GM18508 (cell line): ENCODE data around the gene ZFY.
"Not testable (repeated sequence)": the region's sequence is repeated elsewhere in the genome, so short reads cannot be mapped to it uniquely, and the experiment has no call there.

ENCODE experiments used
- ATAC-seq: cut with Tn5 transposase; IDR thresholded peaks from one replicate; pipeline ENCODE4 v1.9.1; 2021; ENCODE audit warnings: moderate number of reproducible peaks; ENCODE audit not compliant: insufficient read depth, unreplicated experiment

ZFY gene

GRCh38 chrY:2972708-2973107 is 37.5 kb downstream of the ZFY start:
- no peak for ATAC-seq

- ATAC-seq = no peak
Observed at GRCh38 chrY:2973110-2973751, 38.0 kb downstream of the ZFY start.

DNA sequence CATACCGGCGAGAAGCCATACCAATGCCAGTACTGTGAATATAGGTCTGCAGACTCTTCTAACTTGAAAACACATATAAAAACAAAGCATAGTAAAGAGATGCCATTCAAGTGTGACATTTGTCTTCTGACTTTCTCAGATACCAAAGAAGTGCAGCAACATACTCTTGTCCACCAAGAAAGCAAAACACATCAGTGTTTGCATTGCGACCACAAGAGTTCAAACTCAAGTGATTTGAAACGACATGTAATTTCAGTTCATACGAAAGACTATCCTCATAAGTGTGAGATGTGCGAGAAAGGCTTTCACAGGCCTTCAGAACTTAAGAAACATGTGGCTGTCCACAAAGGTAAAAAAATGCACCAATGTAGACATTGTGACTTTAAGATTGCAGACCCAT is 44.1 kb downstream of the ZFY start:
- ATAC-seq = no peak

DNA sequence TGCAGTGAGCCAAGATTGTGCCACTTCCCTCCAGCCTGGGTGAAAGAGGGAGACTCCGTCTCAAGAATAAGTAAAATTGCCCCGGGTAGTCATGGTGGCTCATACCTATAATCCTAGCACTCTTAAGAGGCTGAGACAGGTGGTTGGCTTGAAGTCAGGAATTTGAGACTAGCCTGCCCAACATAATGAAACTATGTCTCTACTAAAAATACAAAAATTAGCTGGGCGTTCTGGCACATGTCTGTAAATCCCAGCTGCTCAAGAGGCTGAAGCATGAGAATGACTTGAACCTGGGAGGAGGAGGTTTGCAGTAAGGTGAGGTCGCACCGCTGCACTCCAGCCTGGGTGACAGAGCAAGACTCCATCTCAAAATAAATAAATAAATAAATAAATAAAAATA is 49.3 kb downstream of the ZFY start:
- ATAC-seq = no peak

GRCh38 chrY:2987178-2987577 is 52.0 kb downstream of the ZFY start:
- ATAC-seq = not testable (repeated sequence)

- not testable (repeated sequence) for ATAC-seq
Observed at GRCh38 chrY:2997369-2997768, 62.2 kb downstream of the ZFY start.

DNA sequence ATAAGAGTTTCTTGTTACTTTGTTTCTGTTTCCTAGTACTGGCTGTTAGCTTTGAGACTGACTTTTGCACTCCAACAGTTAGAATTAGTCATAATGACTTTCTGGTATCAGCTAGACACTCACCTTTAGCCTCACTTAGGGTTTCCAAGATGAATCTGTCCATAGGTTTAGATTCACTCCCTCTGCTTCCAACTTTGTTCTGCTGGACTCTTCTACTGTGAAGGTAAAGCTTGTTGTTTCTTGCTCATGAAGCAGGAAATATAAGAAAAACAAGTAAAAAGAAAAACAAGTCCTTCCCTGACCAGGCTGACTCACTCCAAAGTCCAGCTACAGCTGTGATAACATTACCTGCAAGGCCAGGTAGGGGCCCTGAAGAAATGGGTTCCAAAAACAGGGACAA is 67.0 kb downstream of the ZFY start:
- ATAC-seq = no peak

DNA sequence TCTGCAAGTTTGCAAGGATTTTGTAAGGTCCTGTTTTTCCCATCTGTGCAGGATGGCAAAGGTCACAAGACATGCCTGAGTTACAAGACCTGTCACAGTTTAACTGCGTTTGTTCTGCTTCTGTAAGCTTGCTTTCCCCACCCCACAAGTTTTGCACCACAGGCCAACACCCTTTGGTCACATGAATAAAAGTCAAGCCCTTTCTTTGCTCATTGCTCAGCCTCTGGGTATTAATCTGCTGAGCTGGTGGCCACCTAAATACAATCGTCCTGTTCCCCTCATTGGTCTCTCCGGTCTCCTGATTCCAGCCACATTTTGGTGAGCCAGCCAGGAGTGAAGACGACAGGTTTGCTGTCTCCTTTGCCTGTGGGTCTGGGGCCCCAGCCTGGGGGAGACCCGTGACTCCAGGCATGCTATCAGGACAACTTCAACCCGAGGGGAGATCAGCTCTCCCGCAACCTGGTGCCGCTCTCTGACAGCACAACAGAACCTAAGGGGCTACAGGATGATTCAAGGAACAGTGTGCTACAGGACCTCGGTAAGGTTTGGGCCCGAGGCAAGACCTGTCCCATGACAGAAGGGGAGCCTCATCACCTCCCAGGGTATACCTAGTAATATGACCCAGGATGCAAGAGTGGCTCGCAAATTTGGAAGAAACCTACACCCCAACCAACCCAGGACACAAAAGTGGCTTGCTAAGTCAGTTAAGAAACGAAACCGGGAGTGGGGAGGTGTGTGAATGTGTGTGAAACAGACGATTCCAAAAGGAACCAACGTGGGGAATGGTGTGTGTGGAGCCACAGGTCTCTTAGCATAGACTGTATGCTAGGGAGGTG is 67.7 kb downstream of the ZFY start:
- ATAC-seq = no peak

DNA sequence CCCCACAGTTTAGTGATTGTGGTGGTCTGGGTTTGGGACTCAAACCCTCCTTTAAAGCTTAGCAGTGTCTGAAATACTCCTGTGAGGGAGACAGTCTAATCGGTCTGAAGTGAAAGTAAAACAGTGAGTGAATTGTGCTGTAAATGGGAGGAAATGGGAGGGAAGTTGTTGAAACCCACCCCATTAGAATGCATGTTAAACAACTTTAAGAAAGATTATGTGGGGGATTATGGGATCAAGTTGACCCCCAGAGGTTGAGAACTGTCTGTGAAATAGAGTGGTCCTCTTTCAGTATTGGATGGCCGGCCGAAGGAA is 68.3 kb downstream of the ZFY start:
- no peak for ATAC-seq

DNA sequence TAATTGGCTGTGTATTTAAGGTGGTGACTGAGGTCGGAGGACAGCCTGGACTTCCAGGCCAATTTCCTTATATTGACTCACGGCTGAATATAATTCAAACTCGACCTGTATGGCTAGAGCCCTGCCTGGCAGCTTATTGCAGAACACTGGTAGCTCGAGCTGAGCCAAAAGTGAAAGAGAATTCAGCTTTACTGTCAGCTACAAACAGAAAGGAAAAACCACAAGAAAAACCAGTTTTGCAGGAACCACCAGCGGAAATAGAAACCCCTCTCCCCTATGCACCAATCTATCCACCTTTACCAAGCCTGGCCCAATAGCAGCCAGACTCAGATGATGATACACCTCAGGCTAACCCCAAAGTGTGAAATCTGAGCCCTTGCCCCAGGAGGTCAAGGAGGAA is 68.7 kb downstream of the ZFY start:
- ATAC-seq = no peak

GRCh38 chrY:3006031-3006430 is 70.8 kb downstream of the ZFY start:
- not testable (repeated sequence) for ATAC-seq

DNA sequence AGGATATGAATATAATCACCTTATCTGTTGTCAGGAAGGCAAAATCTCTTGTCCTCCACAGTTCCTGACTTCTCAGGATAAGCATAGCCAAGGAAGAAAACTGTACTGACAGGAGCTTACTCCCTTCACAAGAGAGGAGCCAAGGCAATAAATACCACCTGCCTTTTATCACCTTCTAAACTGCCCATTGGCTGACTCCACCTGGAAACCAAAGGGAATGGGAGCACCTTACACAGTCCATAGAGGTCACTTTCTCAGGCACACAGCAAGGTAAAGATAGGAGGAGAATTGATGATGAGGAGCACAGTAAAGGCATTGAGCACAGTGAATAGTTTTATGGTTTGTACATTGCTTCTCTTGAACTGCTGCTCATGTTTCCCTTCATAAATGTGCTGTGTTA is 72.8 kb downstream of the ZFY start:
- ATAC-seq = no peak

DNA sequence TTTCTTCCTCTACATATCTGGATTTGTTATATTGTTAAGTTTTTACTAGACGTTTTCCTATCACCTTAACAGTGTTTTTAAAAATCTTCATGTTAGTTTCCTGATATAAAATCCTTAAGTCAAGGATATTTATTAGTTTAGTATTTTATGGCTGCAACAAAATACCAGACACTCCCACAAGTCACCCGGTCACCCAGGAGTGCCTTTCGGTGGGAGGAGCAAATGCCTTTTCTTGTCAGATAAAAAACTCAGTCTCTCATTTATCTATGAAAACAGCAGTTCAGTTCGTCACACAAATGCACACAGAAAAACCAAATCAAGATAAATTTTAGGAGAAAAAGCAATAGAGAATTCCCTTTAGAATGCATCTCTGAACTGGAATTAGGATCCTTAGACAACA is 77.0 kb downstream of the ZFY start:
- no peak for ATAC-seq

DNA sequence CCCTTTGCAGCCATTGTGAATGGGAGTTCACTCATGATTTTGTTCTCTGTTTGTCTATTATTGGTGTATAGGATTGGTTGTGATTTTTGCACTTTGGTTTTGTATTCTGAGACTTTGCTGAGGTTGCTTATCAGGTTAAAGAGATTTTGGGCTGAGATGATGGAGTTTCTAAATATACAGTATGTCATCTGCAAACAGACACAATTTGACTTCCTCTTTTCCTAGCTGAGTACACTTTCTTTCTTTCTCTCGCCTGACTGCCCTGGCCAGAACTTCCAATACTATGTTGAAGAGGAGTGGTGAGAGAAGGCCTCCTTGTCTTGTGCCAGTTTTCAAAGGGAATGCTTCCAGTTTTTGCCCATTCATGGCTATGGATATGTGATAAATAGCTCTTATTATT is 81.4 kb downstream of the ZFY start:
- no peak for ATAC-seq

GRCh38 chrY:3018546-3018945 is 83.4 kb downstream of the ZFY start:
- ATAC-seq = no peak

GRCh38 chrY:3019584-3019983 is 84.4 kb downstream of the ZFY start:
- no peak for ATAC-seq

- no peak for ATAC-seq
Observed at GRCh38 chrY:3021176-3021575, 86.0 kb downstream of the ZFY start.

GRCh38 chrY:3023606-3024005 is 88.4 kb downstream of the ZFY start:
- ATAC-seq = no peak

DNA sequence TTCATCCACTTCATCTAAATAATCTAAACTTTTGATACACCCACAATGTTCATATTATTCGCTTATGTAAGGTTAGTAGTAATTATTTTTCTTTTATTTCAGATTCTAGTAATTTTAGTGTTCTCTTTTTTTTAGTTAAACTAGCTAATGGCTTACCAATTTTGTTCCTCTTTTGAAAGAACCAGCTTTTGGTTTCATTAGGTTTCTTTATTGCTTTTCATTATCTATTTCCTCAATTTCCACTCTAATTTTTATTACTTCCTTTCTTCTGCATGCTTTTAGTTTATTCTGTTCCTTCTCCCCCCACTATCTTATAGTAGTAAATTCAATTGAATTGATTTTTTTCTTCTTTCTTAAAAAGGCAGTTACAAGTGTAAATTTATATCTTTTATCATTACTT is 90.2 kb downstream of the ZFY start:
- ATAC-seq = no peak
